Right ventricle myocardium superior (tissue), 1 donor: ENCODE results near the gene BMP7. TPM values are rescaled to one million over a fixed set of nuclear protein-coding genes. Genes with fewer than 3 reads are reported as not detected.
"Not testable (repeated sequence)": the region's sequence is repeated elsewhere in the genome, so short reads cannot be mapped to it uniquely, and the experiment has no call there.

ENCODE experiments used
- ATAC-seq: fragments of 200-7000 bp; cut with Tn5 transposase; one replicate; pipeline ENCODE4 v1.9.1; 2020; ENCODE audit warnings: mild to moderate bottlenecking; ENCODE audit not compliant: poor library complexity
- DNase-seq: peaks from one replicate; pipeline ENCODE4 v3.0.0-alpha.2; 2020
- intact Hi-C: fragments of 100-400 bp; cut with DNase I; formaldehyde crosslinking; loops from one replicate; pipeline ENCODE4 v1.11.2; 2022
- total RNA-seq: library from RNA; stranded (reverse); fragmentation: NEBNext Ultra II Directional; extraction: Animal tissue kit (Norgen Biotek cat#: 25700); gene quantifications from one replicate; pipeline ENCODE4 v1.2.1, GENCODE V29; 2021
- donor health status: DM: no; HTN: yes; CAD: no; lungs with severe emphysema.

BMP7 gene
- total RNA-seq, 1 donor from 2014 or later = 23.2 TPM

GRCh38 chr20:57289391-57290177, 23.1 kb upstream of the BMP7 start:
- ATAC-seq = no peak
- intact Hi-C loops = no loop called here
- DNase-seq = no peak

GRCh38 chr20:57288651-57289277, 22.3 kb upstream of the BMP7 start:
- ATAC-seq = no peak
- intact Hi-C loops = no loop called here
- no peak for DNase-seq

GRCh38 chr20:57287901-57288300, 21.5 kb upstream of the BMP7 start:
- peak; percentile 43 for ATAC-seq
- no peak for DNase-seq
- intact Hi-C loops = no loop called here

- DNase-seq = no peak
- intact Hi-C loops = no loop called here
- ATAC-seq = no peak
These were observed 20.8 kb upstream of the BMP7 start for GRCh38 chr20:57287007-57287880.

- ATAC-seq (no peak), DNase-seq (no peak)
- intact Hi-C loops = no loop called here
These were observed 17.4 kb upstream of the BMP7 start for GRCh38 chr20:57283860-57284259.

- intact Hi-C loops = no loop called here
- DNase-seq (no peak), ATAC-seq (no peak)
These were observed 16.4 kb upstream of the BMP7 start for GRCh38 chr20:57282670-57283361.

- intact Hi-C loops = no loop called here
- DNase-seq = no peak
- ATAC-seq = no peak
These were observed 15.5 kb upstream of the BMP7 start for GRCh38 chr20:57281900-57282299.

GRCh38 chr20:57280221-57280620, 13.8 kb upstream of the BMP7 start:
- DNase-seq (no peak), ATAC-seq (no peak)
- intact Hi-C loops = no loop called here

GRCh38 chr20:57279548-57279947, 13.1 kb upstream of the BMP7 start:
- DNase-seq, ATAC-seq, intact Hi-C loops: not testable (repeated sequence)

- intact Hi-C loops = no loop called here
- DNase-seq = no peak
- no peak for ATAC-seq
These were observed 12.0 kb upstream of the BMP7 start for GRCh38 chr20:57278457-57278856.

- intact Hi-C loops = no loop called here
- DNase-seq = no peak
- no peak for ATAC-seq
These were observed 11.1 kb upstream of the BMP7 start for GRCh38 chr20:57277398-57278105.

GRCh38 chr20:57276221-57276620, 9.8 kb upstream of the BMP7 start:
- intact Hi-C loops = no loop called here
- ATAC-seq (no peak), DNase-seq (no peak)

- intact Hi-C loops = no loop called here
- no peak for ATAC-seq
- DNase-seq = no peak
These were observed 9.4 kb upstream of the BMP7 start for GRCh38 chr20:57275813-57276212.

GRCh38 chr20:57275334-57275733, 8.9 kb upstream of the BMP7 start:
- intact Hi-C loops = no loop called here

GRCh38 chr20:57274846-57275245, 8.4 kb upstream of the BMP7 start:
- no peak for DNase-seq
- no peak for ATAC-seq
- intact Hi-C loops = no loop called here

More at GRCh38 chr20:57275334-57275733, 8.9 kb upstream of the BMP7 start:
- ATAC-seq (no peak), DNase-seq (no peak)

GRCh38 chr20:57274299-57274698, 7.9 kb upstream of the BMP7 start:
- ATAC-seq (no peak), DNase-seq (no peak)
- intact Hi-C loops = no loop called here

- intact Hi-C loops = no loop called here
- DNase-seq (no peak), ATAC-seq (no peak)
These were observed 6.6 kb upstream of the BMP7 start for GRCh38 chr20:57272883-57273535.
